ENCODE measurements around the gene EYA3.

EYA3 gene

DNA sequence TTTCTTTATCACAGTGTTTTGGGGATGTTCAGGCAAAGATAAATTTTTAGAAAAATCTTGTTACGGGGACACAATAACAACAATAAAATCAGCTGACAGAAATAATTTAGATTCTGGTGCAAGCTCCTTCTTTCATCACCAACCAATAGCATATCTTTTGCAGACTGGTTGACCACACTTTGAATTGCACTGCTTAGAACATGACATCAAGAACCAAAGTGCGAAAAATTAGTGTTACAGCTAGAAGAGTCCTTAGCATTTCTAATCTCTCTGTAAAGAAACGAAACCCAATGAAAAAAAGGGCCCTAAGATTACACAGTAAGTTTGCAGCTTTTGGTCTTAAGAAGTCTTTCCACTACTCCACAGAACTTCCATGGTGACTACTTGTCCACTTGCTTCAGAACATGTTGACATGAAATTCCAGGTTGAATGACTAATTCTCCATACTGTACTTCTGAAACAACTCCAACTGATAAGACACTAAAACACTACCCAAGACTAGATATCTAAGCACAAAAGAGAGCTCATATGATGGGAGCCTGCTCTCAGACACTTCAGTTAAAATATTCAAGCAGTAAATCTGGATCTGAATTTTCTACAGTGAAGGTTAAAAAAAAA, 97.4 kb downstream of the EYA3 start:
- DNase-seq, result no peak
- intact Hi-C loops (cut with DNase I), result no loop called here

- intact Hi-C loops (cut with DNase I), result no loop called here
- peak in 32 of 42 donors; percentile 37 to 89 (median 60) for DNase-seq
Measured at GRCh38 chr1:27981145-27981544, 107.3 kb downstream of the EYA3 start.

DNA sequence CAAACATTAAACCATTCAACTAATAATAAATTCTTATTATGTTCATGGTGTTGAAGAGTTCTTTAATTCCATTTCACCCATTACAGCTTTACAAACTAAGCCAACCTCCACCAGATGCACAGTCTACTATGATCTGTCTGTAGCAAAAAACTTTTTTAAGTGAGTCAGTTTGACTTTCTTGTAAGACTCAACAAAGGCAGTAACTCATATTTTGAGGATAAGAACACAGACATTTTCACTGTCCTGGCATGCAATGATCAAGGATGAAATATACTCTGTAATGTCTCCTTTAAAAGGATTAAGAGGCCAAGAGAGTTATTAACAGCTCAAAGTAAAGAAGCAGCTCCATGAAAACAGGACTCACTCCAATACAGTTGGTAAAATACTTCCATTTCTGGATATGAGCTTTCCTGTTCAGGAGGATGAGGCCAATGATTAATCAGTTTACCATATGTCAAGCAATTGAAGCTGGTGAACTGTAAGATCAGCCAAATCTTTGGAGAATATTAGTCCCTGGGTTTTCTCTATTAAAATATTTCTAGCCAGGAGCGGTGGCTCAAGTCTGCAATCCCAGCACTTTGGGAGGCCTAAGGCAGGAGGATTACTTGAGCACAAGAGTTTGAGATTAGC, 108.1 kb downstream of the EYA3 start:
- DNase-seq, result no peak
- intact Hi-C loops (cut with DNase I), result no loop called here

GRCh38 chr1:27979859-27980201, 108.6 kb downstream of the EYA3 start:
- no peak for DNase-seq
- intact Hi-C loops (cut with DNase I), result loop anchor here (5.0 kb wide), 1 partner anchor 123 kb away; no protein-coding TSS in a partner anchor

DNA sequence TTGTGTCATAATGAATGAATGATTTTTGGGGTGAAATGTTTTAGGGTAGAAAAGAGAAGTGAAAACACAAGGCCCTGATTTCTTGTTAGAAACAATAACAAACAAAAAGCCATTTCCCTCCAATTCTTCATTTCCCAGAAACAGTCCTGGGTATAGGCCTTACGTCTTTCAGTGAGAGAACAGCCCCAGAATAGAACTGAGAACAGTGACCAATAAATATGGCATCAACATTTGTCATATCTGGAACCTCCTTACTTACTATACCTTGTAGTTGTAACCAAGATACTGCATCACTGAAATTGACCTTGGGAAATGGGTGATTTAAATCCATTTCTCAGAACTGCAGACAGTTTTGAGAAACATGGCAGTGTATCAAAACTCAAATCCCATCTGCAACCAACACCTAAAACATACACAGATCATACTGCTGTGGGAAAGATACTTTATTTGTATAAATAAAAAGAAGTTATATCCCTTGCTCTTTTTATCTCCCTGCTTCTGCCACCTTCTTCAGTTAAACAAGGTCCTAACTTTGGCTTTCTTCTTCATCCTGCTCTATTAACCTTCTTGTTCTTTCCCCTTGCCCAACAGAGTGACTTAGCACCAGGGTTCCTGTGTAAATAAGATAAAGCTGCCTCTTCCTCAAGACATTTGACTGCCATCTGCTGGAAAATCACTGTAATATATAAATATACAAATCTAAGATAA, 109.1 kb downstream of the EYA3 start:
- DNase-seq, result peak in 1 of 42 donors; percentile 46

DNA sequence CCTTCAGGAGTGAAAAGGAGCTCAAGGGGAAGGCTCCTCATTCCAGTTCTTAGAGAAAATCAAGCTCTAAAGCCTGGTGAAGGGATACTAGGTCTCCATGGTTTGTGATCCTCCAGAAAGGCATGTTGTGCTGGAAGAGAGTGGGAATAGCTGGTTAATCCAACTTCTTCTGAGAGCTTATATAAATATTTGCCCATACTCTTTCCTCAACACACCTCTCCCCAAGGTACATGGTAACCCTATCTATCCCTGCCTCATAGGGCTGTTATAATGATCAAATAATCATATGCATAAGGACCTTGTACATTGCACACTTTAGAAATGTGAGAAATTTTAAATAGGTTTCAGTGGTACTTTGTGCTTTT, 114.0 kb downstream of the EYA3 start:
- intact Hi-C loops (cut with DNase I), result no loop called here
- no peak for DNase-seq

More for the DNA sequence above, 109.1 kb downstream of the EYA3 start:
- intact Hi-C loops (cut with DNase I), result loop anchor here (5.0 kb wide), 1 partner anchor 122 kb away; no protein-coding TSS in a partner anchor

GRCh38 chr1:27973771-27974416, 114.5 kb downstream of the EYA3 start:
- peak in 9 of 42 donors; percentile 31 to 66 (median 48) for DNase-seq
- intact Hi-C loops (cut with DNase I), result no loop called here

- intact Hi-C loops (cut with DNase I), result no loop called here
- DNase-seq, result peak in 1 of 42 donors; percentile 19
Measured at GRCh38 chr1:27972141-27972540, 116.3 kb downstream of the EYA3 start.

DNA sequence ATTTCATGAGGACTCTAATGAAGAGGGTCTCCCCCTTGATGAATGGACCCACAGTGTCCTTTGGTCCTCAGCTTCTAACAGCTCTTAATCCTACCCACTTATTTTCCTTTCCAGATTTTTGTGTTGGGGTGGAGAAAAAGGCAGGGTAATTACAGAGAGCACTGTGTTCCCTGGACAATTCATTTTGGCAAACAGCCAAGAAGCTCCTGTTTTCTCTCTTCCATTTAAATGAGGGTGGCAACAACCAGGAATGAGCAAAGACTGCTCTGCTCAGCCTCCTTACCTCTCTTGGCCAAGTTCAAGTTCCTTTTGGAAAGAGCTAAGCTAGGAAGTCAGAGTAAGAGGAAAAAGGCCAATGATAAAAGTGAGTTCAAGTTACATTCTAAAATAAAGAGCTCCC, 116.7 kb downstream of the EYA3 start:
- peak in 5 of 42 donors; percentile 9 to 61 (median 46) for DNase-seq

GRCh38 chr1:27970401-27970800, 118.0 kb downstream of the EYA3 start:
- intact Hi-C loops (cut with DNase I), result no loop called here

More for the DNA sequence above, 116.7 kb downstream of the EYA3 start:
- intact Hi-C loops (cut with DNase I), result no loop called here

DNA sequence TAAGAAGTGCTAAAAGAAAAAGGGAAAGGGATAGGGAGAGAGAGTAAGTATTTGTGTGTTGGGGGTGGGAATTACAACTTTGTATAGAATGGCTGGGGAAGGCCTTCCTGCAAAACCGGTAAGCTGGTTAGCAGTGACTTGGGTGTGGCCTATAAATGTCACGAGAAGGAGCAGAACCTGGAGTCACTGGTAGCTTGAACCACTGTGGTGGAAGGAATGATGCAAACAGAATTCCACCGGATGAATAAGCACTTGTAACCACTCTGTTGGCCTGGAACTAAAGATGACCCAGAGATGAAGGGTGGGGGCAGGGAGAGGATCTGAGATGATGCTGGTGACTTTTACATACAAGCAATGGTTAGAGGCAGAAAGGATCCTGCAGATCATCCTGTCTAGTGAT, 119.7 kb downstream of the EYA3 start:
- intact Hi-C loops (cut with DNase I), result no loop called here

More at GRCh38 chr1:27970401-27970800, 118.0 kb downstream of the EYA3 start:
- DNase-seq, result peak in 8 of 42 donors; percentile 13 to 70 (median 30)

GRCh38 chr1:27967884-27968466, 120.4 kb downstream of the EYA3 start:
- DNase-seq, result no peak
- intact Hi-C loops (cut with DNase I), result no loop called here

More for the DNA sequence above, 119.7 kb downstream of the EYA3 start:
- DNase-seq, result peak in 1 of 42 donors; percentile 5

DNA sequence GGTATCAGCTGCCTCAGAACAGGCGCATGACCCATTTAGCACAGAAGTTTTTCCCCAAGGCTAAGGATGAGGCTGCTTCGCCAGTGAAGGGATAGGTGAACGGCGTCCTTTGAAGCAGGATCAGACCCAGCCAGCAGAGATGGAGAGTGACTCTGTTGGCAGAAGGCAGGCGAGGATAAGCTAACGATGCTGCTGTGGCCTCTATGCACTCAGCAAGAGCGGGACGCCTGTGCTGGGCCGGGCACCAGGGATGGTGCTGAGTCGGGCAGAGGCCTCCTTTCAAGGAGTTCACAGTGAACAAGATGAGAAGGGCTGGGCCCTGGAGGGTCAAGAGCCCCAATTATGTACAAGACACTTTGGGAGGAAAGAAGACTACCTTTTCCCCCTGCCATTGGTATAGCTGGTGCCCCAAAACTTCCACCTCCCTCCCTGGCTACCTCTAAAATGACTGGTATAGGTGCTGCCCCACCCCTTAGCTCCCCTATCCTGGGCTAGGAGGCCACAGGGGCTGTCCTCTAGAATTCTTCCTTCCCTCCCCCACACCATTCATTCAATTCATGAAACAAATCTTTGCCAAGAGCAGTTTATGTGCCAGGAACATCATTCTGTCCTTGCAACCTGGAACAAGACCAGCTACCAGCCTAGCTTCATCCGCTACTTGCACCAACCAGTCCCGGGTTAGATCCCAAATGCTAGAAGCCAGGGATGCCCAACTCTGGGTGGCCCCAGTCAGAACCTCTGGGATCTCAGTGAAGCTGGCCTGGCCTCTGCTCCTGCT, 121.1 kb downstream of the EYA3 start:
- DNase-seq, result peak in 1 of 42 donors; percentile 11
- intact Hi-C loops (cut with DNase I), result no loop called here

DNA sequence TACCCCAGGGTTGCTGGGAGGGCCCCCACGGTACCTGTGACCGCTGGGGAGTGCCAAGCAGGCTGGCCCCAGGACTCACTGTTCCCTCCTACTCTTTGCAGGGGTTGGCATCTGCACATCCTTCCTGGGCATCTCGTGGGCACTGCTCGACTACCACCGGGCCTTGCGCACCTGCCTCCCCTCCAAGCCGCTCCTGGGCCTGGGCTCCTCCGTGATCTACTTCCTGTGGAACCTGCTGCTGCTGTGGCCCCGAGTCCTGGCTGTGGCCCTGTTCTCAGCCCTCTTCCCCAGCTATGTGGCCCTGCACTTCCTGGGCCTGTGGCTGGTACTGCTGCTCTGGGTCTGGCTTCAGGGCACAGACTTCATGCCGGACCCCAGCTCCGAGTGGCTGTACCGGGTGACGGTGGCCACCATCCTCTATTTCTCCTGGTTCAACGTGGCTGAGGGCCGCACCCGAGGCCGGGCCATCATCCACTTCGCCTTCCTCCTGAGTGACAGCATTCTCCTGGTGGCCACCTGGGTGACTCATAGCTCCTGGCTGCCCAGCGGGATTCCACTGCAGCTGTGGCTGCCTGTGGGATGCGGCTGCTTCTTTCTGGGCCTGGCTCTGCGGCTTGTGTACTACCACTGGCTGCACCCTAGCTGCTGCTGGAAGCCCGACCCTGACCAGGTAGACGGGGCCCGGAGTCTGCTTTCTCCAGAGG, 121.9 kb downstream of the EYA3 start:
- intact Hi-C loops (cut with DNase I), result no loop called here

DNA sequence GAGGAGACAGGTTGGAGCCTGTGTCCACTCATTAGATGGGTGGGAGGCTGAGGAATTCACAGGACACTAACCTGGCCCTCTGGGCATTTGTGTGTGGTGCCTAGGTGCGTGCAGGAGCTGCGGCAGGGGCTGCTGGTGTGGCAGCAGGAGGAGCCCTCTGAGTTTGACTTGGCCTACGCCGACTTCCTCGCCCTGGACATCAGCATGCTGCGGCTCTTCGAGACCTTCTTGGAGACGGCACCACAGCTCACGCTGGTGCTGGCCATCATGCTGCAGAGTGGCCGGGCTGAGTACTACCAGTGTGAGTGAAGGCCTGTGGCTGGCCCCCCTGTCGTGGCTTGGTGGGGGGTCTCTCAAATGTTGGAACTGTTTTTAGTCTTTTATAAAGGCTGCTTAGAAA, 125.0 kb downstream of the EYA3 start:
- DNase-seq, result no peak
- intact Hi-C loops (cut with DNase I), result no loop called here

More for the DNA sequence above, 121.9 kb downstream of the EYA3 start:
- DNase-seq, result peak in 3 of 42 donors; percentile 10 to 30 (median 12)

DNA sequence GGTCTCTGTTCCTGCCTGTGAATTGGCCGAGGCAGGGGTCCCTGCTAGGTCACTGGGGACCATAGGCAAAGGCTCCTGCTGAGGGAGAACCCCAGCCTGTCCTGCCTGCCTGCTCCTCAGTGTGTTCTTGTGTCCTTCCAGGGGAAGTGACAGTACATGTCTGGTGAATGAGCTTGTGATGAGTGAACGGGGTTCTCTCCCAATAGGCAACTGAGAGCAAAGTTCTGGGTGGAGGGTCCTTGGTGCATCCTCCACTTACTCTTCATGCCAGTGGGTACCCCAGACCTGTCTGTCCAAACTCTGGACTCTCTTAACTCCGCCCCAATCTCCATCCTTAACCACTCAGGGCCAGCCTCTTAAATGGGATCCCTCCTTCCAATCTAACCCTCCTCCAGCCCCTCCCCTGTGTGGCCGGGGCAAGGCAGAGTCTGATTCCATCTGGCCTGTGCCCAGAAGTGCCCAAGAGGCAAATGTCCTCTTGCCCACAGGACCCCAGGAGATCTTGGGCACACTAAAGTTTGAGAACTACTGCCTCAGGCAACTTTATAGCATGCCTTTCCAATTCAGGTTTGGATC, 126.7 kb downstream of the EYA3 start:
- intact Hi-C loops (cut with DNase I), result no loop called here
- DNase-seq, result no peak
